NCI-H345 treated with DMSO at 0.1 percent for 48 hours (cell line): ENCODE results near the gene BBX.

Source experiments
- DNase-seq: peaks from one replicate; lab custom pipeline; 2025; ENCODE audit not compliant: unreplicated experiment; lab: John Stamatoyannopoulos, UW

The BBX gene

DNA sequence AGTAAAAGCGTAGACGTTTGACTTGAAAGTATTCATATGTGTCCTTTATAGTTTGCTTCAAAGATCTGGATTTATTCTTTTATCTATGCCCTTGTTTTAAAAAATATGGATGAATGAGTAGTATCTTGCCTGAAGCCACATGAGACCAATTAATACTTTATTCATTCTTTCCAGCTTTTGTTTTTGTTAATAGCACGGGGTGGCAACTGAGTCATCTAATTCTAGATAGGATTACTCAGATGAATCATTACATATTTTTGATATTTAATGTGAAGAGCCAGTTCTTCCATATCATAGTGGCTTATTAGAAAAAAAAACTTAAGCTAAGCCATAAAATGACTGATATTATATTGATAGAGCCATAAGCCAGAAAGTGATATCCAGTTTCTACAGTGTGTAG, 121.9 kb downstream of the BBX start:
- no peak for DNase-seq

DNA sequence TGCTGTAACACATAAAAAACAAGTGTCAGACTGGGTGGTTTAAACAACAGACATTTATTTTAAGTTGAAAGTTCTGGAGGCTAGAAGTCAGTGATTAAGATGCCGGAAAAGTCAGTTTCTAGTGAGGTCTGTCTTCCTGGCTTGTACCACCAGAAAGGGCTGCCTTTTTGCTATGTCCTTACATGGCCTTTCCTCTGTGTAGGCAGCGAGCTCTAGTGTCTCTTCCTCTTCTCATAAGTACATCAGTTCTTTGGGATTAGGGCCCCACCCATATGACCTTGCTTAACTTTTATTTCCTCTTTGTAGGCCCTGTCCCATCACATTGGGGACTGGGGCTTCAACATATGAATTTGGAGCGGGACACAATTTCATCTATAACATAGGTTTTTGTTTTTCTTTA, 128.0 kb downstream of the BBX start:
- DNase-seq = no peak

DNA sequence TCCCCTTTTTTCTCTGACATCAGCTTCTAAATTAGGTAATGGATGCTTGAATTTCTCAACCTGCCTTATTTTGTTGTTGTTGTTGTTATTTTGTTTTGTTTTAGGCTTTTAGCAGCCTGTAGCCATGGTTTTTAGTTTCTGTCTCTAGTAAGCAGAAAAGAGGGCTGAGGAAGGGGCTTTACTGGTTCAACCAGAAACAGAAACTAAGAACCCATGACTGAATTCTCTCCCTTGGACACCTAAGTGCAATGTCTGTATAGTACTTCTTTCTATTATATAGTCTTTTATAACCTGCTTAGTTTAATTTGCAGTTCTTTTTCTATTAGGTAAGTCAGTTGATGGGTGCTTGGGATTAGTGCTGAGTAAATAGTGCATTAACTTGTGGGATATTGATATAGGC, 129.0 kb downstream of the BBX start:
- no peak for DNase-seq

DNA sequence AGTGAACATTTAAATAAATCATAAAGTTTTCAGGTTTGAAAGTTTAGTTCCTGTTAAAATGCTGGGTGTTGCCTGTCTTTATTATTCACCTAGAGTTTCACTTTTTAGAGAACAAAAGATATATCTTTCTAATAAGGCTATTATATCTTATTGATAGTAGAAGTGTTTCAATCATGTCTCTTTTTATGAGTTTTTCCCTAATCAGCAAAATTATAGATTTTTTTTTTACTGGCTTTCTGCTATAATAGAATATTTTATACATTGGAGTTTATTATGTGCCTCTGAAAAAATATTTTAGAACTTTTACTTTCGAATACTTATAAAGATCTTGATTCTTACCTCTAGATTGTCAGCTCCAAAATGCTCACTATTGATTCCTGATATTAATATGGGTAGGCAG, 131.5 kb downstream of the BBX start:
- no peak for DNase-seq

DNA sequence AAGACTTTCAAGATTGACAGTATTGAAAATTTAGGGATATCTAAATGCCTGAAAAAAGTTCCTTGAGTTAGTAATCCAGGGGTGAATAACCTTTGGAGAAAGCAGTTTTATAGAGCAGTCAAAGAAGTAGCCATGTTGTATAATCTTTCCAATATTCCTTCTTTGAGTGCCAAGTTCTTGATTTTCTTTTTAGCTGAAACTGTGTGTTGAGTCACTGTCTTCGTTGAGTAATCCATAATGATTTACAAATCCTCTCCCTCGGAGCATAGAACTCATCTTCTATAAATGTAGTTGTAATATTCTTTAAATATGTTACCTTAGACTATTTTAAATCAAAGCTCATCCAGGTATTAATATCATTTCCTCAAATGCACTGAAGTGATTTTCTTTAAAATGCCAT, 135.2 kb downstream of the BBX start:
- DNase-seq = no peak

DNA sequence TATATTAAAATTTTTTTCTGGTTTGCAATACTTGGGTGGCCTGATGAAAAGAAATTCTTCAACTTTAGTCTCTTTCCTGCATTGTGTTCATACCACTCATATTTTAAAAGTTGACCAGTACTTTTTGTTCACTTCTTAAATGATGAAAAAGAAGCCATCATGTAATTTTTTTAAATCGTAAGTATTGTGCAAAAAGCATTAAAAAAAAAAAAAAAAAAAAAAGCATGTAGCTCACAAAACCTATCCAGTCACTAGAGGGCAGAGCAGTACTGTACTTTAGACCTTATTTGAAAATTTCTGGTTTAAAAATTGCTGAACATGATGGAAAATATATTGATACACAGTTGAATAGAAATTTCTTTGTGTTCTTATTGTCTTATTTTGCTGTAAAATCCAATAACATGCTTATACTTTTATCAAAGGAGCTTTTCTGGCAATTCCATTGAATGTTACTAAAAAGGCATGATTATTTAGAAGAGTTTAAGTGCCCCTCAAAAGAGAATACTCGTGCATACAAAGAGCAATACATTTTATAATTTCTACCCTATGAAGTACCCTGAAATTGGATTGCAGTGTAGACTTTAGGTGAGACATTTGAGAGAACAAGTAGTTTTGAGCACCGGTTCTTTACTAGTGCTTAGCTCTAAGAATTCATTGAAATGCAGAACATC, 137.7 kb downstream of the BBX start:
- peak; percentile 1 for DNase-seq

DNA sequence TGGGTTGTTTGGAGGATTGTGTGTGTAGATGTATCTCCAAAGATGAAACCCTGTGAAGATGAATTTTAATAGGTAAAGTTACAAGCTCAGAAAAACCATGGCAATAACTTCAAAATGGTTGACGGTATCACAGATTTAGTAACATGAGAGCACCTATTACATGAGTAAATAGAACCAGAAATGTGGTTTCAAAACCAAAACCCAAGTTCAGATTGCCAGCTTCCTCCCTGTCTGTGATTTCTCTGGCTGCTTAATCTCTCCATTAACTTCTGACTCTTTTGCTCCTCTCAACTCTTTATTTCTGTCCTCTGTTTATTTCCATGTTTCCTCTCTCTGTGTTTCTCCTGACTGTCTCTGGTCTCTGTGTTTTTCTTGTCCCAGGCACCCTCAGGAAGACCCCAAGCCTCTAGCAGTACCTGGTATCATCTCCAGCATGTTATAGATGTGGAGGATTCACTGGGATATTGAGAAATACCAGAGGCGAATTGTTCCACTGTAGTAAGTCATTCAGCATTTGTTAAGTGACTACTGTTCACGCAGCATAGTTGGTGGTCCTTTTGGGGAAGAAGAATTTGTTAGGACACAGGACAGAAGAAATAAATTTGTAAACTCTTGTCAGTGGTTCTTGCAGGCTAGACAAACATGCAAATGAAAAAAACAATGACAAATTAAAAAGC, 138.8 kb downstream of the BBX start:
- no peak for DNase-seq

DNA sequence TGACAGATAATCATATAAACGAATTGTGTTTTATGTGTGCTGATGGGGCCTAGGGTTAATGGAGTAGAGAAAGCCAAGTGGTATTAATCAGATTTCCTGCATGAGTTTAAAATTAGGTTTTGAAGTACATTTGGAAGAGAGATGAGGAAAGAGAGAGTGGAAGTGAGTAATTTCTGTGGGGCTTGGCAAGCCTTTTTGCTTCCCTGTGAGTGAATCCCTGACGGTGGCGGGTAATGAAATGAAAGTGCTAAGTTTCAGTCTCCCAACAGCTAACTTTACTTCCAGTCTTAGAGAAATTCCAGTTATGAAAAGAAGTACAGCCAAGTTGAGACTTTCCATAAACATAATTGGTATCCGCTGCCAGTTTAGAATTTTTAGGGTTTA, 139.4 kb downstream of the BBX start:
- DNase-seq = no peak

DNA sequence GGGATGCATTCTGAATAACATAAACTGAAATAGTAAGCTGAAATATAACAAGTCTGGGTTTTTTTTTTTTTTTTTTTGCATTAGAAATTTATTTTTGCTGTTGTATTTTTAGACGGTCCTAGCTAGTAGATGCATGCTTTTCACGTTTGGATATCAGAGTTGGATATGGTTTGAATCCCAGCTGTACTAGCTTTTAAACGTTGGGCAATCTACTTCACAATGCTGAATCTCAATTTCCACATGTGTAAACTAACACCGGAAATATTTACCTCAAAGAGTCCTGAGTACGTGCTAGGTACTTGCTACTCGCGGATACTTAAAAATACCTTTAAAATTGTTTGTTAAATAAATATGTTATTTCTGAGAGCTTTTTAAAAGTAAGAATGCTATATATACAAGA, 139.8 kb downstream of the BBX start:
- no peak for DNase-seq

DNA sequence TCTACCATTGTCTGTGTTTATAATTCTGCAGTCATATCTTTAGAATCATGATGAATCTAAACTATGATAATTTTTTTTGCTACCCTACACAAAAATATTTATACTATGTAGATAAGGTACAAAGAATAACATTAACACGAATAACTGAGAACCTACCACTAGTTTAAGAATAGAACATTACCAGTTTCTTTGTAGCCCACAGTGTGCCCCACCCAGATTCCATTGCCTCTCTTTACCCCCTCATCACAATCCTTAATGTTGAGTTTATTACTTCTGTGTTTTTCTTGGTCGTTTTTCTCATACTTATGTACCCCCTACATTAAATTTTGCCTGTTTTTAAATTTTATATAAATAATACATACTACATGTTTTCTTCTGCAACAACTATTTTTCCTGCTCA, 140.5 kb downstream of the BBX start:
- no peak for DNase-seq

DNA sequence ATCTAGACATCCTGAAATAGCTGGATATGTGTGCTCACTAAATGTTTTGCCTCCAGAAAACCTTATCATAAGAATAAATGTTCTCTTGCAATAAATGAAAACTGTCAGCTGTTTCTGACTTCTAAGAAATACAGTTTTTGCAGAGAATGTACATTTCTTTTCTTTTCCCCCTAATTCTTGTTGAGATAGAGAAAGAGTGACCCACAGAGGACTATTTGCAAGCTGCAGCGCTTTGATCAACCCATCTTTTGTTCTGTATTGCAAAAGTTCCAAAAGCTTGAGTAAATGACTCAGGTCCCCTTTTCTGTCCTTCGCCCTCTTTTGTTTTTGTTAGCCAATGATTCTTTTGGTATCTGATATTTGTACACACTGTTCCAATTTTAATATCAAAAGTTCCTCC, 141.9 kb downstream of the BBX start:
- DNase-seq = no peak

DNA sequence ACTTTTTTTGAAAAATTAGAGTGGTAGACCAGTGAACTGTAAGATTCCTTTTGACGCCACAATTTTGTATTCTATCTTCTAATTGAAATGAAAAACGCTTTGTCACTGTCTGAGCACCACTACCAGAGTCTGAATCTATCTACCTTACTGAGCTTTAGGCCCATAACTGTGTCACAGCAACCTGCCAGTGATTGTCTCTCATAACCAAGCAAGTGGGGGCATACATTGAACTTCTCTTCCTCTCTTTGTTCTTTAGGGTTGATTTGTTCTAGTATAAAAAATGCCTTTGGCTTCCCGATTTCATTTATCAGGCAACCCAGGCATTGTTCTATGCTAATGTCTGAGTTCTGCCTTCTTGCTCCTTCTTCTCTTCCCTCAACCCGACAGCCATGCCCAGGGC, 142.6 kb downstream of the BBX start:
- no peak for DNase-seq

DNA sequence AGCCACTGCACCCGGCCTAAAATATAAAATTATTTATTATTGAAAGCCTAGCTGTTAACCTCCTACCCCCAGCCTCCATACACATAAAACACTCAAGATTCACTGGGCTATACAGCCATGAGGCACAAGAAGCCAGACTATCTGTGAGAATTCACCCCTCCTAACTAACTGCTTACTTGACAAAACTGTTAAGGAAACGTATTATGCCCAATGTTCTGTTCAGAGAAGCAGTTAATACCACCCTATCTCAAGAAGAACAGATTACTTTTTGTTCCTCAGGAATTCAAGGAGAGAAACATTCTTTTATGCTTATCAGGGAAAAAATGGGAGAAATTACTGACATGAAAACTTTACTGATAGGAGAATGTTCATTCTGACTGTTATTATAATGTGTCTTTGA, 144.1 kb downstream of the BBX start:
- no peak for DNase-seq

DNA sequence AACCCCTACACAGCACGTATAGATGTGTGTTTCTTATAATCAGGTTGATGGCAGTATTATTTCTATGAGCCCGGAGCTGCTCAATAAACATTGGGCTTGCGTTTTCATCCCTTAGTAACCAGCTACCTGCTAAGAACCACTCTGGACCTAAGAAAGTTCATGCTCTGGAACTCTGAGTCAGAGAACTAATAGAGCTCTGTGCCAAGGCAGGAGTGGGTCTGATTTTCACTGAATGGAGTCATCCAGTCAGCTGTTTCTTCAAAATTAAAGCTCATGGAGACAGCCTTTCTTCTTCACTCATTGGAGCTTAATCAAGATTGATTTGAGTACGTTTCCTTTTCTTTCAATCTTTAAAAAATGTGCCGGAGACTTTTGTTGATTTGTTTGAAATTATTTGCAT, 145.7 kb downstream of the BBX start:
- no peak for DNase-seq

DNA sequence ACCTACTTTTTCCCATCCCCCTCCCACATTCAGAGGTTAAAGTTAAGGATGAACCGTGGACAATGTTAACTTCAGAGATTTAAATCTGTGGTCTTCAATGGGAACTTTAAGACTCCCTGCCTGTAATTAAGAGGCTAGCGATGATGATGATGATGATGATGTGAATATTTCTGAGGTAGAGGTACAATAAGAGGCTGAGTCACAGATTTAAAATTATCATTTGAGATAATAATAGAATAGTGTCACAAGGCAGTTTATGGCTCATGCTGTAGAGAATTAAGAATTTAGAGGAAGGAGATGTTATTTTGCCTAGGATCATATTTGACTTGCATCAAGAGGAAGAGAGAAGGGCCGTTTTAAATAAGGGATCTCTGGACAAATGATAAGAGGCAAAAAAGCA, 146.2 kb downstream of the BBX start:
- DNase-seq = no peak

DNA sequence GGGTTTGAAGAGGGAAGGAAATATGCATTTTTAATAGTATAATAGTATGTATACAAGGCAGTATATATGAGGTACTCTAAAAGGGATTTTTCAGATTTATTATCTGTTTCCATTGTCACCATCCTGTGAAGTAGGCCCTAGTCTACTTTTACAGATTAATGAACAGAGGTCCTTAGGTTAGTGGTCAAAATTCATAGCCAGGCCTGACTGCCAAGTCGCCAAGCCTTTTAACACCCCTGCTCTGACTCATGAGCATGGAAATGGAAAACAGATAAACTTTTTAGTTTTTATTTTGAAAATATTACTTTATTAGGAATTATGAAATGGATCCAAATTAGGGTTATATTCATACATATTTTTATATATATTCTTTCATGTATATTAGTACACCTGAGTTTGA, 146.9 kb downstream of the BBX start:
- DNase-seq = no peak

DNA sequence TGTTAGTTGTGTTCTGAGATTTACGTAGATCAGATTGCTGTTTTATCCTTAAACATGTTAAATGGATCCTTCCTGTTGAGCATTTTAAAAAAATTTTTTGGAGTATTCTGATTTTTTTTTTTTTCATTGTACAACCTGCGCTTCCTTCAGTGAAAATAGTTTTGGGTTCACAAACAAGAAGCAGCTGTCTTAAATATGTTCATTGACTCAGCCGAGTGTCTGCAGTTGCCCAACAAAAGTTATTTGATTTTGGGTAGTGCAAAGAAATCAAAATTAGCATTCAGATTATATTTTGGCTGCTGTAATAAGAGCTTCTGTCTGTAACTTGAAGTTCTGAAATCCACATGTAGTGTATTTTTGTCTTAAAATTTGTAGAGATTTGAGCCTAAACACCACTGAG, 148.2 kb downstream of the BBX start:
- DNase-seq = no peak

DNA sequence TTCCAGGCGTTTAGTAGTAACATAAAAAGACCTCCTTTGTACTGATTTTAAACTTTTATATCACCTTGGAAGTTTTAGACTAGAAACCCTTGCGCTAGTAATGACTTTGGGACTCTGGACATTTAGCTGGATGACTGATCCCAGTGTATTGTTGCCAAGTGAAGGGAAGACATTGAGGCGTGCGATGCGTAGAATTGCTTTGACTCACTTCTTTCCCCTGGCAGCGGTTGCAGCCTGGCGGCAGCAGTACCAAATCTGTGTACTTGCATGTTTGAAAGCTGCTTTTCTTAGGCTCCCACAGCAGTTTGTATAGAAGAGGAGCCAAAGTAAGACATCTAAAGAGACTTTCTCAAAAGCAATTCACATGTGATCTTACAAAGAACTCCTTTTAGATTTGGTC, 151.6 kb downstream of the BBX start:
- DNase-seq = no peak

DNA sequence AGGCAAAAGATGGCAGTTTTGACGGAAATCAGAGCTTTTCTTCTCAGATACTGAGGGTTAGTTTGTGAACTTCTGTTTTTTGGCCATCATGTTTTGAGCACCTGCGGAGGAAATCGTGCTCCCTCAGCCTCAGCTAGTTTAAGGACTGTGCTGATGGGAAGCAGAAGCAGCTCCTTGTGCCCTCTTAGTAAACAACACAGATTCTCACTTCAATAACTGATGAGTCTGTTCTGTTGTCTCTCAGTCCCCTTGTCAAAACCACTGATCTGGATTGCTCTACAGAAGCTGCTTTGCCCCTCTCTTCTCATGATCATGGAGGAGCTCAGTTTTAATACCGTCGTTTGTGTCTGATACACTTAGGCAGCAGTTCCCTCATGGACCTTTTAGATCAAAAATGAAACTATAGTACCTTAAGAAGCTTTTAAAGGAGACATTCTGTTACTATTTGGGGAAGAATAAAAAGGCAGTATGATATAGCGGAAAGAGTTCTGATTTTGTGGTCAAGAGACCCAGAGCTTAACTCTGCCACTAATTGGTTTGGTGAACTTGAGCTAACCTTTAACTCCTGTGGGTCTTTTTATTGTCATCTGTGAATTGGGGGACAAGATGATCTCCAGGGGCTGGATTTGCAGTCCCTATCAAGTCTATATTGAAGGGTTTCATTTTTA, 152.6 kb downstream of the BBX start:
- no peak for DNase-seq

DNA sequence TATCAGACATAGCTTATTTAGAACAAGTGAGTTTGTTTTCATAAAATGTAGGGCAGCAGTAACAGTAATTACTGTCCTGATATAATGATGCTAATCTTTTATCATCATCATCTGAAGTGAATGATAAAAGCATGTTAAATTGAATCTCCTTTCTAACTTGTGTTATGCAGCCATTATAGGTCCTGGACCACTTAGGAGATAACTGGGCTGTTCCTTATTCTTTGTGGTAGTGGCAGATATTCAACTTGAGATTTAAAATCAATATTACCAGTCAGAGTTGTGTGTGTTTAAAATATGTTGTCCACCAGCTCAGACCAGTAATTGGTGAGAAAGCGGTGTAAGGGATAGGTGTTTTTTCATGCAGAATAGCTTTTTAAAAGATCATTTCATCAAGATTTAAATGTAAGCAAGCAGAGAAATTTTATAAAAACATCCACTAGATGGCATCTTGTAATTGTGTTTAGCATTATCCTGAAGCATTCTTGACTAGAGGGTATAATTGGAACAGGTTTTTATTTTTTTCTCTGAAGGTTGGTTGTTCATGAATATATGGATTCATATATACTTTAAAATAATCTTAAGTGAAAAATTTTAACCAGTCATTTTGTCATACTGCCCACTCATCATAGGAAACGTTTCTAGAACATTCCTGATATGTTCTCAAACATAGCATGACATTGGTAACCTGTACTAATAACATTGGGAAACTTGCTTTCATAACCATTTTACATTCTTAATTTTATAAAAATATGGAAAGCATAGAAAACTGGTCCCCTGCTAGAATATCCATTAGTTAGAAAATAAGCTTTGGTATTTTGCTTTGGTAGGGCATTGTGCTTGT, 153.9 kb downstream of the BBX start:
- DNase-seq = no peak

DNA sequence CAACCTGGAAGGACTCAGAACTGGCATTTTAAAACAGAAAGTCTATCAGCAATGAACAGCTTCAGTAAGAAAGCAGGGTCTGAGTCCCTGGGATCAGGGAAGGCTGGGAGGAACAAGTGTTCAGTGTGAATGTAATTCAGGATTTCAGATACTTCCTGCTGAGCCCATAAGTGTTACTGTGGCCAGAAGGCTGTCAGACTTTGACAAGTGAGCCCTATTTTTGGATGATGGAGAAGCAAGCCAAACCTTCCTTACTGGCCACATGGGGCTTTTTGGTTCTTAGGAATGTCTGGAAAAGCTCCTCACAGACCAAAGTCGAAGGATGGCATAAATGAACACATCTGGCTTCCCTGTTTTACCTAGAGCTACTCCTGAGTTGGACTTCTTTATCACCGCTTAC, 157.2 kb downstream of the BBX start:
- DNase-seq = no peak

DNA sequence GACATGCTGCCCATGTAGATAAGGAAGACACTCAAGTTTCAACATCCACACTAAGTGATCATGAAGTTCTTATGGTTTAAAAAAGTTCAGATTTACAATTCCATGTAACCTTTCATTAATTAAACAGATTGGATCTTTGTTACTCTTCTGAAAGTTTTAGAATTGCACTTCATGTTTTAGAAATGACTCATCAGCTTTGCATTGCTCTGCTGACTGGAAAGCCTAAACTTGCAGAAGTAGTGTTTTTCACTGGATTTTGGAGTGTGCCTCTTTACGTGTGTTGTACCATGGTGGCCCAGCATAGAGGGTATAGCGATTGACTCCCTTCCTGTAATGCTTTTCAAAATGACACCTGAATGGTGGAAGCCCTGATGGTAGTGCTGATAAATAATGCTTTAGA, 157.9 kb downstream of the BBX start:
- DNase-seq = no peak
